Measurements from ENCODE around the gene CYSTM1.
"Not testable (repeated sequence)": the region's sequence is repeated elsewhere in the genome, so short reads cannot be mapped to it uniquely, and the experiment has no call there.

DNA sequence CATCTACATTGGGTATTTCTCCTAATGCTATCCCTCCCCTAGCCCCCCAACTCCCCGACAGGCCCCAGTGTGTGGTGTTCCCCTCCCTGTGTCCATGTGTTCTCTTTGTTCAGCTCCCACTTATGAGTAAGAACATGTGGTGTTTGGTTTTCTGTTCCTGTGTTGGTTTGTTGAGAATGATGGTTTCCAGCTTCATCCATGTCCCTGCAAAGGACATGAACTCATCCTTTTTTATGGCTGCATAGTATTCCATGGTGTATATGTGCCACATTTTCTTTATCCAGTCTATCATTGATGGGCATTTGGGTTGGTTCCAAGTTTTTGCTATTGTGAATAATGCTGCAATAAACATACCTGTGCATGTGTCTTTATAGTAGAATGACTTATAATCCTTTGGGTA lies 23.9 kb downstream of the CYSTM1 start:
- TF ChIP-seq, protein P1, sequence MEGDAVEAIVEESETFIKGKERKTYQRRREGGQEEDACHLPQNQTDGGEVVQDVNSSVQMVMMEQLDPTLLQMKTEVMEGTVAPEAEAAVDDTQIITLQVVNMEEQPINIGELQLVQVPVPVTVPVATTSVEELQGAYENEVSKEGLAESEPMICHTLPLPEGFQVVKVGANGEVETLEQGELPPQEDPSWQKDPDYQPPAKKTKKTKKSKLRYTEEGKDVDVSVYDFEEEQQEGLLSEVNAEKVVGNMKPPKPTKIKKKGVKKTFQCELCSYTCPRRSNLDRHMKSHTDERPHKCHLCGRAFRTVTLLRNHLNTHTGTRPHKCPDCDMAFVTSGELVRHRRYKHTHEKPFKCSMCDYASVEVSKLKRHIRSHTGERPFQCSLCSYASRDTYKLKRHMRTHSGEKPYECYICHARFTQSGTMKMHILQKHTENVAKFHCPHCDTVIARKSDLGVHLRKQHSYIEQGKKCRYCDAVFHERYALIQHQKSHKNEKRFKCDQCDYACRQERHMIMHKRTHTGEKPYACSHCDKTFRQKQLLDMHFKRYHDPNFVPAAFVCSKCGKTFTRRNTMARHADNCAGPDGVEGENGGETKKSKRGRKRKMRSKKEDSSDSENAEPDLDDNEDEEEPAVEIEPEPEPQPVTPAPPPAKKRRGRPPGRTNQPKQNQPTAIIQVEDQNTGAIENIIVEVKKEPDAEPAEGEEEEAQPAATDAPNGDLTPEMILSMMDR (IDR thresholded peaks at IDR 0.05), result not testable (repeated sequence)
- not testable (repeated sequence) for TF ChIP-seq EZH2 (IDR thresholded peaks at IDR 0.05; ENCODE audit: borderline replicate concordance, insufficient read depth, low read depth, low read length, poor library complexity, severe bottlenecking)

All from B cell (primary cell).